Stimulated activated CD4-positive, alpha-beta T cell treated with anti-CD3 and anti-CD28 coated beads, Interleukin-15, amount 100 ng/mL, for 24 hours (primary cell): ENCODE measurements around the gene C16orf78.

ENCODE experiments used
- DNase-seq: peaks from one replicate; pipeline ENCODE4 v3.0.0-alpha.2; 2020

C16orf78 gene

GRCh38 chr16:49373504-49373903, at the start of gene C16orf78:
Gene C16orf78, plus strand, starts transcription at chr16:49373804. Its CDS starts 136 bp downstream, at chr16:49373940.
- no peak for DNase-seq

- DNase-seq: no peak
Observed at GRCh38 chr16:49324703-49325102, 48.9 kb upstream of the C16orf78 start.

GRCh38 chr16:49327466-49327865, 46.1 kb upstream of the C16orf78 start:
- DNase-seq: no peak

GRCh38 chr16:49328325-49328724, 45.3 kb upstream of the C16orf78 start:
- no peak for DNase-seq

- DNase-seq: no peak
Observed at GRCh38 chr16:49330562-49331201, 42.9 kb upstream of the C16orf78 start.

- no peak for DNase-seq
Observed at GRCh38 chr16:49332589-49333258, 40.9 kb upstream of the C16orf78 start.

GRCh38 chr16:49333259-49333597, 40.4 kb upstream of the C16orf78 start:
- DNase-seq: no peak

GRCh38 chr16:49335828-49336227, 37.8 kb upstream of the C16orf78 start:
- no peak for DNase-seq

GRCh38 chr16:49336581-49336980, 37.0 kb upstream of the C16orf78 start:
- no peak for DNase-seq

GRCh38 chr16:49337814-49338350, 35.7 kb upstream of the C16orf78 start:
- DNase-seq: no peak

- DNase-seq: no peak
Observed at GRCh38 chr16:49338611-49339265, 34.9 kb upstream of the C16orf78 start.

GRCh38 chr16:49340466-49340865, 33.1 kb upstream of the C16orf78 start:
- no peak for DNase-seq

- DNase-seq: no peak
Observed at GRCh38 chr16:49341706-49342105, 31.9 kb upstream of the C16orf78 start.

GRCh38 chr16:49342336-49343265, 31.0 kb upstream of the C16orf78 start:
- DNase-seq: no peak

- no peak for DNase-seq
Observed at GRCh38 chr16:49343291-49343690, 30.3 kb upstream of the C16orf78 start.

- no peak for DNase-seq
Observed at GRCh38 chr16:49344401-49344800, 29.2 kb upstream of the C16orf78 start.

- no peak for DNase-seq
Observed at GRCh38 chr16:49345829-49346228, 27.8 kb upstream of the C16orf78 start.

GRCh38 chr16:49346459-49346858, 27.1 kb upstream of the C16orf78 start:
- no peak for DNase-seq

- DNase-seq: no peak
Observed at GRCh38 chr16:49347476-49347875, 26.1 kb upstream of the C16orf78 start.

GRCh38 chr16:49348408-49349176, 25.0 kb upstream of the C16orf78 start:
- DNase-seq: no peak

- no peak for DNase-seq
Observed at GRCh38 chr16:49349446-49350168, 24.0 kb upstream of the C16orf78 start.
